Stimulated activated naive B cell treated with anti-CD40 and anti-IgM and Interleukin-4, amounts not matched to agents 10 μg/mL and 1 μg/mL and 100 μg/mL, for 72 hours (primary cell): ENCODE results near the gene PRRC1.
"Not testable (repeated sequence)": the region's sequence is repeated elsewhere in the genome, so short reads cannot be mapped to it uniquely, and the experiment has no call there.

Source experiments
- ATAC-seq, 2 donors: fragments of 150-1000 bp; cut with Tn5 transposase; replicated peaks; 2 replicates each; pipeline ENCODE4 v1.10.0; 2021; ENCODE audit warnings: moderate library complexity in 1 of 2
- DNase-seq: peaks from one replicate; pipeline ENCODE4 v3.0.0; 2021
- H3K27ac Mint-ChIP-seq: one replicate; pipeline ENCODE4 v1.8.0; 2022; ENCODE audit warnings: mild to moderate bottlenecking, mixed read lengths
- H3K27me3 Mint-ChIP-seq, 2 donors: one replicate each; pipeline ENCODE4 v1.8.0; 2022; ENCODE audit warnings: mixed read lengths in 2 of 2
- H3K36me3 Mint-ChIP-seq, 2 donors: one replicate each; pipeline ENCODE4 v1.8.0; 2022; ENCODE audit warnings: mixed read lengths in 2 of 2, mild to moderate bottlenecking in 1 of 2
- H3K4me1 Mint-ChIP-seq, 2 donors: one replicate each; pipeline ENCODE4 v1.8.0; 2022; ENCODE audit warnings: mixed read lengths in 2 of 2, mild to moderate bottlenecking in 1 of 2
- H3K4me3 Mint-ChIP-seq, 2 donors: one replicate each; pipeline ENCODE4 v1.8.0; 2022; ENCODE audit warnings: mild to moderate bottlenecking in 2 of 2, mixed read lengths in 2 of 2, moderate library complexity in 1 of 2
- H3K9me3 Mint-ChIP-seq, 2 donors: one replicate each; pipeline ENCODE4 v1.8.0; 2022; ENCODE audit warnings: mixed read lengths in 2 of 2, mild to moderate bottlenecking in 1 of 2

Gene PRRC1

DNA sequence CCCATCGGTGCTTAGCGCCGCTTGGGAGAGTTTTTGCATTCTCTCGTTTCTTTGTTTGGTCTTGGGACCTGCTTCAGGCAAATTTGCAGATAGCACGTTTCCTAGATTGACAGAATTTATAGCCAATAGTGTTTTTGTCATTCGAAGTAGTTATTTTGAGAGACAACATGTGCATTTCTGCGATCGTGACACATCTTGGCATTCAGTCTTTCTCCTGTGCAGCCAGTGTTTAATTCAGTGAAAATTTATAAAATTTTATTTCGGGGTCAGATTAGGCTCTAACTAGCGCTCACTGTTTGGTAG lies 830 bp downstream of the PRRC1 start:
- DNase-seq (no peak), ATAC-seq (peak in 1 of 2 donors; percentile 28)
- peak overlapping the region; percentile 89 to 94 for H3K4me3 Mint-ChIP-seq
- peaks cover 9 to 14% of the 10 kb centered on the region in 2 donors for H3K9me3 Mint-ChIP-seq
- peaks cover 29 to 30% of the 10 kb centered on the region in 2 donors for H3K36me3 Mint-ChIP-seq
- no peaks in the 10 kb centered on the region for H3K27me3 Mint-ChIP-seq
- peaks cover 19 to 29% of the 10 kb centered on the region in 2 donors for H3K4me1 Mint-ChIP-seq
- peak overlapping the region; percentile 90 for H3K27ac Mint-ChIP-seq

DNA sequence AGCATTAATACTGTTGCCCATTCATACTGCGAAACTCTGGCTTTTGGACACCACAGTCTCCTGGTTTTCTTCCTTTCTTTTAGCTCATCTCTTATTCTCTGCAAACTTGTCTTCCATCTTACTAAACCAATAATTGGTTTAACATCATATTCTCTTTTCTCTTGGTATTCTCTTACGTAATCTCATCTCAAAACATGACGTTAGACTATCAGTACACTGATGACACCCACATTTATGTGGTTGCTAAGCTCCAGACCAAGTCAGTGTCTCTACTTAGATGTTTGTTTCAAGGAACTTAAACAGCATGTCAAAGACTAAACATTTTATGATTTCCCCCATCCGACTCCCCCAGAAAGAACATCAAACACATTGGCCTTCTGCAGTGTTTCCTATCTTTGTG lies 2.1 kb downstream of the PRRC1 start:
- Mint-ChIP-seq H3K4me1 (peaks cover 19 to 29% of the 10 kb centered on the region in 2 donors), H3K27me3 (no peaks in the 10 kb centered on the region), H3K9me3 (peaks cover 11 to 14% of the 10 kb centered on the region in 2 donors), H3K27ac (no peak overlapping the region), H3K36me3 (peaks cover 33 to 35% of the 10 kb centered on the region in 2 donors), H3K4me3 (peak overlapping the region in 1 of 2 donors; percentile 36)
- DNase-seq: no peak
- no peak for ATAC-seq

DNA sequence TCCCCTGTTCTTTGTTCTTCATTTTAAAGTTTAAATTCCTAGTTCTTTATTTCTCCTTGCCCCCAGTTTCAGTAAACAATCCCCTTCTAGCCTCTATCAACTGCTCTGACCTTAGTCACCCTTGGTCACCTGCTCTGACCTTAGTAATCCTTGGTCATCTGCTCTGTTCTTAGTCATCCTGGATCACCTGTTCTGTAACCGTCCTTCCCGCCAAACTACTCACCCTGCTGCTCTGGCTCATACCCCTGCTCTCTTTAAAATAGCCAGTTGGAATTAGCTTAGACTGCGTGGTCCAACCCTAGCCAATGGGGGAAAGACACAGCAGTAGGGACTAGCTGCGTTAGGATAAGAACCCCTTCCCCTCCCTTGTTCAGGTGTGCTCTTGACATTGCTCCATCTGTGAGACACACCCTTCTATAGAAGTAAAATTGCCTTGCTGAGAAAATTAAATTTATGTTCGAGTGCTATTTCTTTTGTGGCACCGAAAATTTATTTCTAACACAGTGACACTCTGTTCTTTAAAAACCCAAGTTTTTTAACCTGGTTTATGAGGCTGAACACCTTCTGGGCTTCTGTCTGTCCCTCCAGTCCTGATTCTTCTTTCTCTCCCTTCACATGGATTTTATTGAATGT lies 3.8 kb downstream of the PRRC1 start:
- peaks cover 40 to 42% of the 10 kb centered on the region in 2 donors for H3K36me3 Mint-ChIP-seq
- H3K27me3 Mint-ChIP-seq: no peaks in the 10 kb centered on the region
- H3K4me3 Mint-ChIP-seq: no peak overlapping the region
- no peak overlapping the region for H3K27ac Mint-ChIP-seq
- DNase-seq (no peak), ATAC-seq (no peak)
- peaks cover 19 to 29% of the 10 kb centered on the region in 2 donors for H3K4me1 Mint-ChIP-seq
- H3K9me3 Mint-ChIP-seq: peaks cover 12 to 14% of the 10 kb centered on the region in 2 donors

DNA sequence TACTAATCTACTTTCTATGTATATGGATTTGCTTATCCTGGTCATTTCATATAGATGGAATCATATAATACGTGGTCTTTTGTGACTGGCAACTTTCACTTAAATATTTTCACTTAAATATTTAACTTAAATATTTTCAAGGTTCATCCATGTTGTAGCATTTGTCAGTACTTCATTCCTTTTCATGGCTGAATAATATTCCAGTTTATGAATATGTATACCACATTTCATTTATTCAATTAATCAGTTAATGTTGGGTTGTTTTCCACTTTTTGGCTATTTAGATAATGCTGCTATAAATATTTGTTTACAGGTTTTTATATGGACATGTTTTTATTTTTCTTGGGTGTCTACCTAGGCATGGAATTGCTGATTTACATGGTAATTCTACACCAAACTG lies 7.7 kb downstream of the PRRC1 start:
- ATAC-seq (no peak), DNase-seq (no peak)
- peaks cover 51 to 53% of the 10 kb centered on the region in 2 donors for H3K36me3 Mint-ChIP-seq
- H3K9me3 Mint-ChIP-seq: peaks cover 12 to 14% of the 10 kb centered on the region in 2 donors
- H3K27me3 Mint-ChIP-seq: no peaks in the 10 kb centered on the region
- no peak overlapping the region for H3K27ac Mint-ChIP-seq
- H3K4me1 Mint-ChIP-seq: peaks cover 10 to 16% of the 10 kb centered on the region in 2 donors
- H3K4me3 Mint-ChIP-seq: no peak overlapping the region

DNA sequence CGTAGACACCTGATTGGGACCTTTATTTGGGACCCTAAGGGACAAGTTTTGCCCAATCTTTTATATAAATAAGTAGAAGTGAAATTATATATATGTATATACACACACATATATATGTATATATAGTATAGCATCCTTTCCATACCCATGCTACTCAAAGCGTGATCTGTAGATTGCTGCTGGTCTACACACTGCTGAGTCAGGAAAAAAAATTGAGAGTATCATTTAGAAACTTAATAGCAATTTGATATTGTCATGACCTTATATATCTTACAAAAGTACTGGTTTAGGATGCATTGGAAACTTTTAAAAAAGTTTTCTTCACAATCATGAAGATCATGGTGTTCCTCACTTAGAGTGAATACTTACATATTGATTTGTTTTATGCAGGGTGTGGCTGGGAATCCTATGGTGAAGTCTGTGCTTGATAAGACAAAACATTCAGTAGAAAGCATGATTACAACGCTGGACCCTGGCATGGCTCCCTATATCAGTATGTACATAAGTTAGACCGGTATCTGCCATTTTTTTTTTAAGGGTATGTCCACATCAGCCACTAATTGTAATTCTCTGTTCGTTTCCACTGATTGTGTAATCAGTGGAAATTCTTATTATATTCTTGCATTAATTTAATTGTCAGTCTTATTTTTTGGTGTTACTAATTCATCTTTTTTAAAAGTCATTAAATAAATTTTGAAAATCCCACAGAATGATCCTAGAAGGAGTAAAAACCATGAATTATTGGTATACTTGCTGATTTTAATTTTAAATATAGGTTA lies 12.7 kb downstream of the PRRC1 start:
- Mint-ChIP-seq H3K27ac (no peak overlapping the region), H3K4me1 (no peaks in the 10 kb centered on the region), H3K4me3 (no peak overlapping the region), H3K36me3 (peaks cover 34 to 44% of the 10 kb centered on the region in 2 donors), H3K27me3 (no peaks in the 10 kb centered on the region), H3K9me3 (no peaks in the 10 kb centered on the region)
- DNase-seq (no peak), ATAC-seq (no peak)

DNA sequence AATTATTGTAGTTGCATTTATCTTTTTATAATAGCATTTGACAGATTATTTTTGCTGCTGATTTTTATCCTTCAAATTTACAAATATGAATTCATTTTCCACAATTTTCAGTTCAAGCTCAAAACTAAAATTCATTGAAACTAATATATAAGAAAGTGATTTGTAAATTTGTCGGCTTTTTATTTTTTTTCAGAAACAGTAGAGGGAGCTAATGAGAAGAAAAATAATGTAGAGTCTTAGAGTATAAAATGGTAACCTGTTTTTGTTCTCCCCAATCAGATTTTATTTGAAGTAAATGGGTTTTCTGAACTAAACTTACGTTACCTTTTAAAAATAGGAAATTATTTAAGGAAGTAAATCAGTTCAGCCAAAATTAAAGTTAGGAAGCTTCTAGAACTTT lies 19.2 kb downstream of the PRRC1 start:
- no peak for DNase-seq
- no peaks in the 10 kb centered on the region for H3K27me3 Mint-ChIP-seq

DNA sequence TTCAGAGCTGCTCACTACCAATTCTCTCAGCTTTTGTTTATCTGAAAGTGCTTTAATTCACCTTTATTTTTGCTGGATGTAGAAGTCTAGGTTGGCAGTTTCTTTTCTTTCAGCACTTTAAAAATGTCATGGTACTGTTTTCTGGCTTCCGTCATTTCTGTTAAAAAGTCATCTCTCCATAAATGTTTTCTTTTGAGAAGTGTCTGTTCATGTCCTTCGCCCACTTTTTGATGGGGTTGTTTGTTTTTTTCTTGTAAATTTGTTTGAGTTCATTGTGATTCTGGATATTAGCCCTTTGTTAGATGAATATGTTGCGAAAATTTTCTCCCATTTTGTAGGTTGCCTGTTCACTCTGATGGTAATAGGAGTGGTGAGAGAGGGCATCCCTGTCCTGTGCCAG lies 23.1 kb downstream of the PRRC1 start:
- not testable (repeated sequence) for ATAC-seq

More for the DNA sequence above, 19.2 kb downstream of the PRRC1 start:
- Mint-ChIP-seq H3K27ac (no peak overlapping the region), H3K9me3 (peaks cover 5 to 7% of the 10 kb centered on the region in 2 donors), H3K4me1 (no peaks in the 10 kb centered on the region), H3K36me3 (peaks cover 27 to 46% of the 10 kb centered on the region in 2 donors), H3K4me3 (no peak overlapping the region)
- no peak for ATAC-seq

DNA sequence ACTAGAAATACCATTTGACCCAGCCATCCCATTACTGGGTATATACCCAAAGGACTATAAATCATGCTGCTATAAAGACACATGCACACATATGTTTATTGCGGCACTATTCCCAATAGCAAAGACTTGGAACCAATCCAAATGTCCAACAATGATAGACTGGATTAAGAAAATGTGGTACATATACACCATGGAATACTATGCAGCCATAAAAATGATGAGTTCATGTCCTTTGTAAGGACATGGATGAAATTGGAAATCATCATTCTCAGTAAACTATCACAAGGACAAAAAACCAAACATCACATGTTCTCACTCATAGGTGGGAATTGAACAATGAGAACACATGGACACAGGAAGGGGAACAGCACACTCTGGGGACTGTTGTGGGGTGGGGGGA lies 27.8 kb downstream of the PRRC1 start:
- not testable (repeated sequence) for ATAC-seq, DNase-seq, H3K27ac Mint-ChIP-seq, H3K9me3 Mint-ChIP-seq, H3K27me3 Mint-ChIP-seq, H3K4me1 Mint-ChIP-seq, H3K4me3 Mint-ChIP-seq
- H3K36me3 Mint-ChIP-seq: peaks cover 38 to 52% of the 10 kb centered on the region in 2 donors

More for the DNA sequence above, 23.1 kb downstream of the PRRC1 start:
- not testable (repeated sequence) for H3K27me3 Mint-ChIP-seq, H3K4me1 Mint-ChIP-seq, H3K27ac Mint-ChIP-seq, H3K4me3 Mint-ChIP-seq, DNase-seq
- peaks cover 33 to 49% of the 10 kb centered on the region in 2 donors for H3K36me3 Mint-ChIP-seq
- peaks cover 5 to 12% of the 10 kb centered on the region in 2 donors for H3K9me3 Mint-ChIP-seq

DNA sequence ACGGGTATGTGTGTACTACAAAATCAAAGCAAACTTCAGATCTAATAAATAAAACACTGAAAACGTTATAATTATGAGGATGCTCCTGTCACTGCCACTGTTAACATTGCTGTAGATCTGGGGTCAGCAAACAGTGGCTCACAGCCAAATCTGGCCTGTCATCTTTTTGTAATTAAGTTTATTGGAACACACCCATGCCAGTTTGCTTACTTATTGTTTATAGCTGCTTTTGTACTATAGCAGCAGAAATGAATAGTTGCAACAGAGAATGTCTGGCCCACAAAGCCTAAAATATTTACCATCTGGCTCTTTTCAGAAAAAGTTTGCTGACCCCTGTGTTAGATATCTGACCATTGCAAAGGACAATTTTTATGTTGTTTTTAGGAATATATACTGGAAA lies 32.1 kb downstream of the PRRC1 start:
- H3K4me1 Mint-ChIP-seq: peaks cover 0 to 6% of the 10 kb centered on the region in 2 donors
- no peak overlapping the region for H3K27ac Mint-ChIP-seq
- peaks cover 37 to 57% of the 10 kb centered on the region in 2 donors for H3K36me3 Mint-ChIP-seq
- DNase-seq (no peak), ATAC-seq (no peak)
- H3K27me3 Mint-ChIP-seq: no peaks in the 10 kb centered on the region
- H3K4me3 Mint-ChIP-seq: no peak overlapping the region
- H3K9me3 Mint-ChIP-seq: no peaks in the 10 kb centered on the region

DNA sequence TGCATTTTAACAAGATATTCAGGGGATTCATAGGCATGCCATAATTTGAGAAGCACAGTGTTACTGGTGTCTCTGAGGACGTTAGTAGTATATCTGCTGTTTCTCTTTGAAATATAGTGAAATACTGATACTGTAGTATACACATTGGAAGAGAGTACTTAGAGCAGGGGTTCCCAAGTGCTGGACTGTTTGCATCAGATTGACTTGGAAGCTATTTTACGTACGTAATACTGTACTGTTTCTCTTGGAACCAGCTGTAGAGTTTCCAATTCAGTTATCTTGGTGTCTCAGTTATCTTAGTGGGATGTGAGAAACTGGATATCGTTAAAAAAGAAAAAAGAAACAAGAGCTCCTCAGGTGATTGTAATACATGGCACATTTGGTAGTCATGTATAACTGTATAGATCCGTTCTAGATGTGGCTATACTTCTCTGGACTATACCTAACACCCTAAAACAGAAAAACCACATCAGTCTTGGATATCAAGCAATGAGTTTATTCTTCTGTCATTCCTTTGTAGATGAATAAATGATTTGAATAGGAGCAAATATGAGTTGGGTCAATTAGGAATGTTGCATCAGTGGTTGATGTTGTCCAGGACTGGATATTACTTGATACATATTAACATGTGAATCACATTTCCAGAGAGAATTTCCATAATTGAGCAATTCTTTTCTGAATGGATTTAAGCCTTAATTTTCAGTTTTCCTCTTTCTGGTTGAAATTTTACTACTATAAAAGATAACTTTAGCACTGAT lies 33.4 kb downstream of the PRRC1 start:
- Mint-ChIP-seq H3K4me1 (peaks cover 0 to 4% of the 10 kb centered on the region in 2 donors), H3K36me3 (peaks cover 31 to 50% of the 10 kb centered on the region in 2 donors), H3K27me3 (no peaks in the 10 kb centered on the region), H3K9me3 (no peaks in the 10 kb centered on the region), H3K4me3 (no peak overlapping the region), H3K27ac (peak overlapping the region; percentile 11)
- no peak for DNase-seq
- no peak for ATAC-seq

DNA sequence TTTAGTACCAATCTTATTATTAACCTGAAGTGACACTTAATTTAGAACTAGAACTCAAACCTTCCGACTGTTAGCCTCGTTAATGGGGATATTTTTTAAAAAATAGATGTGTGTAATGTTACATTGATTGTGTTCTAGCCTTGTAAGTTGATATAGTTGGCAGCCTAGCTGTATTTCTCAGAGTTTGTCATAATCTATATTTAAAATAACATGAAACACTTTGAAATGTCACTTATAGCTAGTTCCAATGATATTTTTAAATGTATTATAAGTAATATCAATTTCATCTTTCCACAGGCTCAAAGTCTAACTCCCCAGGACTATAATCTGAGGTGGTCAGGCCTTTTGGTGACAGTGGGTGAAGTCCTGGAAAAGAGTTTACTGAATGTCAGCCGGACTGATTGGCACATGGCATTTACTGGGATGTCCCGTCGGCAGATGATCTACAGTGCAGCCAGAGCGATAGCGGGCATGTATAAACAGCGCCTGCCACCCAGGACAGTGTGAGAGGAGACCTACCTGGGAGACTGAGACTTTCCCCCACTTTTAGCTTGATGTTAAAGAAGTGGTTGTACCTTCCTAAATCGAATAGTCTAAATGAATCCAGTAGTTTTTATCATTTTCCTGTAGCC lies 34.1 kb downstream of the PRRC1 start:
- ATAC-seq (no peak), DNase-seq (no peak)
- Mint-ChIP-seq H3K4me1 (no peaks in the 10 kb centered on the region), H3K36me3 (peaks cover 24 to 48% of the 10 kb centered on the region in 2 donors), H3K27me3 (no peaks in the 10 kb centered on the region), H3K9me3 (no peaks in the 10 kb centered on the region), H3K4me3 (no peak overlapping the region), H3K27ac (no peak overlapping the region)

DNA sequence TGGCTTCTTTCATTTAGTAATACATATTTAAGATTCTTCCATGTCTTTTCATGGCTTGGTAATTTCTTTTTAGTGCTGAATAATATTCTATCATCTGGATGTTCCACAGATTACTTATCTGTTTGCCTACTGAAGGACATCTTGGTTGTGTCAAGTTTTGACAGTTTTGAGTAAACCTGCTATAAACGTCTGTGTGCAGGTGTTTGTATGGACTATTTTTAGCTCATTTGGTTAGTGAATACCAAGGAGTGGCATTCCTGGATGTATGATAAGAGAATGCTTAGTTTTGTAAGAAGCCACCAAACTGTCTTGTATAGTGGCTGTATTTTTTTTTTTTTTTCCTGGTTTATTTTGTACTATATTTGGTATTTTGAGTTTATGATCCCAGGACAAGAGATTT lies 38.4 kb downstream of the PRRC1 start:
- Mint-ChIP-seq H3K9me3 (no peaks in the 10 kb centered on the region), H3K4me3 (no peak overlapping the region), H3K27ac (no peak overlapping the region), H3K36me3 (peaks cover 17 to 34% of the 10 kb centered on the region in 2 donors), H3K4me1 (no peaks in the 10 kb centered on the region), H3K27me3 (no peaks in the 10 kb centered on the region)
- ATAC-seq (no peak), DNase-seq (no peak)

DNA sequence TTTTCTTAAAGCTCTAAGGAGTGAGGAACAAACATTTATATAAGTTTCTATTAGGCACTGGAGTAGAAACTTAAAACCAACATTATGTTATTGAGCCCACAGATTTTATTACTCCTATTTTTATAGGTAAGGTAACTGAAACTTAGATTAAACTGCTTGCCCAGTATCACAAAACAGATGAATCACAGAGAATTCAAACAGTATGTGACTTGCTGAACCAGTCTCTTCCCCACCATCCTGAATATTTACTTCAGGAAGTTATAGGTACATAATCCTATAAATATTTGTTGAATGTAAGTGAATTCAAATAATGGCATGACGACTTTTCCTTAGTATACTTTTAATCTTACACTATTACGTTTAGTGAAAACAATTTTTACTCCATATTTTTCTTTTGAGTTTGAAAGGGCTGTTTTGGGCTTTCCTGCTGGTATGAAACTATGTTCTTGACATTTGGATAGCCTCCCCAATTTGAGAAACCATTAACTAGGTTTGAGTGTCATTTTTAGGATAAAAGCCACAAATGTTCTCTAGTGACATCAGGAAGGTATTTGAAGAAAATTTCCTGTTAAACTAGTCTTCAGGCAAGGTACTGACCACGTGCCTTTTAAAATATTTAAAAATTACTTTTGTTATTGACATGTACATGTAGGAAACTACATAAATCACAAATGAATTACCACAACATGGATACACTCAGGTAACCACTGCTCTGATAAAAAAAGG lies 39.3 kb downstream of the PRRC1 start:
- Mint-ChIP-seq H3K27me3 (no peaks in the 10 kb centered on the region), H3K36me3 (peaks cover 14 to 26% of the 10 kb centered on the region in 2 donors), H3K27ac (no peak overlapping the region), H3K9me3 (no peaks in the 10 kb centered on the region), H3K4me1 (no peaks in the 10 kb centered on the region), H3K4me3 (no peak overlapping the region)
- ATAC-seq (no peak), DNase-seq (no peak)

DNA sequence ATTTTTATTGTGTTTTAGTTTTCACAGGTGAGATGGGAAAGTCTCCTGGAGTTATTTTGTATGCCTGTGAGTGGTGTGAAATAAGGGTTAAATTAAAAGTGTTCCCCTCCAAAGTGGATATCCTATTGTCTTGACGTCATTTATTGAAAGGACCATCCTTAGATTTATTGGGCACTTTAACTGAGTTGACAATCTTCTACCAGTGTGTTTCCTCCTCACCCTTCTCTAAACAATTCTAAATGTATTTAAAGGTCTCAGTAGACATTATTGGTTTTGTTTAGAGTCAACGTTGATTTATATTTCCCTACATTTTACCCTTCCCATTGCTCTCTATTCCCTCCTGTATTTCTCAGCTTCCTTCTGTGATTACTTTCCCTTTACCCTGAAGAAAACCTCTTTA lies 40.8 kb downstream of the PRRC1 start:
- Mint-ChIP-seq H3K27me3 (no peaks in the 10 kb centered on the region), H3K9me3 (no peaks in the 10 kb centered on the region), H3K36me3 (peaks cover 10 to 21% of the 10 kb centered on the region in 2 donors), H3K4me1 (no peaks in the 10 kb centered on the region), H3K4me3 (no peak overlapping the region), H3K27ac (no peak overlapping the region)
- DNase-seq (no peak), ATAC-seq (no peak)
